D721Med (cell line): ENCODE measurements around the gene ANKRD60.

ENCODE experiments used
- DNase-seq: peaks from one replicate; pipeline ENCODE4 v3.0.0; 2011; ENCODE audit warnings: low spot score; ENCODE audit not compliant: insufficient read length
- FAIRE-seq: peaks from 2 replicates; lab custom pipeline; 2011; peaks lifted over from hg19 to GRCh38; lab: Jason Lieb, UNC
- TF ChIP-seq, protein P1 (sequence below): IDR thresholded peaks from 2 replicates; pipeline ENCODE4 v1.5.1; 2012; ENCODE audit warnings: mild to moderate bottlenecking, control low read depth; ENCODE audit not compliant: insufficient read depth; ENCODE audit errors: missing control alignments

The ANKRD60 gene

DNA sequence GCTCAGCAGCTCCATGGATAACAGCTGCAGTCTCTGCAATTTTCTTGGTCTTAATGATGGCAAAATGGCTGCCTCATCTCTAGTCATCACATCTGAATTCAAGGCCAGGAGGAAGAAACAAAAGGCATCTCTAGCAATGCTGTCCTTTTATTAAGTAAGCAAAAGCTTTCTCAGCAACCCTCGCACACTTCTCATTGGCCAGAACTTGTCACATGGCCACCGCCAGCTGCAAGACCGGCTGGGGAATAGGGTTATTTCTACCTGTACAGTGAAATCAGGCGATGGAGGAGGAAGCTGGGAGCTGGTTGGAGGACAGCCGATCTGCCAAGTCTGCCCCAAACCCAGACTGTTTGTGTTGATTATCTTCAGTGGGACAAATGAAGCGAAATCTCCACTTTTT lies 33.4 kb downstream of the ANKRD60 start:
- TF ChIP-seq, protein P1, sequence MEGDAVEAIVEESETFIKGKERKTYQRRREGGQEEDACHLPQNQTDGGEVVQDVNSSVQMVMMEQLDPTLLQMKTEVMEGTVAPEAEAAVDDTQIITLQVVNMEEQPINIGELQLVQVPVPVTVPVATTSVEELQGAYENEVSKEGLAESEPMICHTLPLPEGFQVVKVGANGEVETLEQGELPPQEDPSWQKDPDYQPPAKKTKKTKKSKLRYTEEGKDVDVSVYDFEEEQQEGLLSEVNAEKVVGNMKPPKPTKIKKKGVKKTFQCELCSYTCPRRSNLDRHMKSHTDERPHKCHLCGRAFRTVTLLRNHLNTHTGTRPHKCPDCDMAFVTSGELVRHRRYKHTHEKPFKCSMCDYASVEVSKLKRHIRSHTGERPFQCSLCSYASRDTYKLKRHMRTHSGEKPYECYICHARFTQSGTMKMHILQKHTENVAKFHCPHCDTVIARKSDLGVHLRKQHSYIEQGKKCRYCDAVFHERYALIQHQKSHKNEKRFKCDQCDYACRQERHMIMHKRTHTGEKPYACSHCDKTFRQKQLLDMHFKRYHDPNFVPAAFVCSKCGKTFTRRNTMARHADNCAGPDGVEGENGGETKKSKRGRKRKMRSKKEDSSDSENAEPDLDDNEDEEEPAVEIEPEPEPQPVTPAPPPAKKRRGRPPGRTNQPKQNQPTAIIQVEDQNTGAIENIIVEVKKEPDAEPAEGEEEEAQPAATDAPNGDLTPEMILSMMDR, result no peak
- FAIRE-seq, result no peak
- no peak for DNase-seq

GRCh38 chr20:58194175-58194791 lies 34.2 kb downstream of the ANKRD60 start:
- TF ChIP-seq, protein P1, result no peak
- DNase-seq (no peak), FAIRE-seq (no peak)

GRCh38 chr20:58192567-58192966 lies 35.9 kb downstream of the ANKRD60 start:
- FAIRE-seq (no peak), DNase-seq (no peak)
- TF ChIP-seq, protein P1, result peak; percentile 14

DNA sequence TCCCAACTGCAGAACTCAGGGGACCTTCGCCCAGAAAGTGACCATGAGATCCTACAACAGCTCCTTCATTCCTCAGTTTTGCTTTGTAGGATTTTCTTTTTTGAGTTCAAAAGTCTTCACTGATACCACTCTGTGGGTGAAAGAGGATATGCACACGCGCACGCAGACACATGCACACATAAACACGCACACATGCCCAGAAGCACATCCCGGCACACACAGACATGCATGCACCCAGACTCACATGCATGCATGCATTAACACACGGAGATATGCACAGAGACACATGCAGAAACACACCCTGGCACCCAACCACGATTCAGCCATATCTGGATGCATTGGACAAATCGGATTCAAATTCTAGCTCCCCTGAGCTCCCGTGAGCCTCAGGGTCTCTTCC lies 36.4 kb downstream of the ANKRD60 start:
- FAIRE-seq (no peak), DNase-seq (no peak)
- TF ChIP-seq, protein P1, result no peak

- DNase-seq (no peak), FAIRE-seq (no peak)
- TF ChIP-seq, protein P1, result no peak
Observed at GRCh38 chr20:58188527-58188926, 39.9 kb downstream of the ANKRD60 start.

GRCh38 chr20:58184984-58185383 lies 43.5 kb downstream of the ANKRD60 start:
- DNase-seq (no peak), FAIRE-seq (no peak)
- TF ChIP-seq, protein P1, result no peak

GRCh38 chr20:58184063-58184462 lies 44.4 kb downstream of the ANKRD60 start:
- DNase-seq (no peak), FAIRE-seq (no peak)
- TF ChIP-seq, protein P1, result no peak
